Trophoblast cell (in vitro differentiated cells and primary cell): ENCODE measurements around the gene BRD7.

Experiments
- DNase-seq, 2 donors: peaks; one replicate each; pipeline ENCODE4 v3.0.0-alpha.2; 2016
- H2AFZ ChIP-seq: 2 replicates; pipeline ENCODE4 v1.6.1; 2013; ENCODE audit warnings: low read length, moderate library complexity, mild to moderate bottlenecking; ENCODE audit not compliant: insufficient read depth, poor library complexity
- H2AK5ac ChIP-seq: 2 replicates; pipeline ENCODE4 v1.6.1; 2013; ENCODE audit warnings: mild to moderate bottlenecking, low read length
- H2BK120ac ChIP-seq: 2 replicates; pipeline ENCODE4 v1.6.1; 2013; ENCODE audit warnings: low read length, mild to moderate bottlenecking, moderate library complexity; ENCODE audit not compliant: insufficient read depth, poor library complexity
- H2BK12ac ChIP-seq: 2 replicates; pipeline ENCODE4 v1.6.1; 2013; ENCODE audit warnings: mild to moderate bottlenecking, low read length, moderate library complexity
- H2BK5ac ChIP-seq: 2 replicates; pipeline ENCODE4 v1.6.1; 2013; ENCODE audit warnings: low read length, low read depth, moderate library complexity, mild to moderate bottlenecking; ENCODE audit not compliant: poor library complexity
- H3K14ac ChIP-seq: 2 replicates; pipeline ENCODE4 v1.6.1; 2013; ENCODE audit warnings: mild to moderate bottlenecking, low read length
- H3K18ac ChIP-seq: 2 replicates; pipeline ENCODE4 v1.6.1; 2013; ENCODE audit warnings: mild to moderate bottlenecking, low read length
- H3K23ac ChIP-seq: 2 replicates; pipeline ENCODE4 v1.6.1; 2013; ENCODE audit warnings: low read length
- H3K27ac ChIP-seq: 2 replicates; pipeline ENCODE4 v1.5.1; 2013; ENCODE audit warnings: low read depth, mild to moderate bottlenecking, inconsistent platforms, low read length, moderate library complexity
- H3K27me3 ChIP-seq: 2 replicates; pipeline ENCODE4 v1.6.1; 2013; ENCODE audit warnings: inconsistent platforms, mild to moderate bottlenecking, low read length, moderate library complexity; ENCODE audit not compliant: insufficient read depth
- H3K36me3 ChIP-seq, 2 experiments: 1 replicate in 1 of 2; 2 replicates in 1 of 2; pipeline ENCODE4 v1.6.1; 2013; ENCODE audit warnings: low read length in 2 of 2, mild to moderate bottlenecking in 2 of 2, moderate library complexity in 1 of 2; ENCODE audit not compliant: insufficient read depth in 2 of 2, control insufficient read depth in 1 of 2
- H3K4ac ChIP-seq: 2 replicates; pipeline ENCODE4 v1.6.1; 2013; ENCODE audit warnings: low read depth, mild to moderate bottlenecking, low read length, moderate library complexity
- H3K4me1 ChIP-seq, 2 experiments: 1 replicate in 1 of 2; 2 replicates in 1 of 2; pipeline ENCODE4 v1.6.1; 2013; ENCODE audit warnings: low read length in 2 of 2, mild to moderate bottlenecking in 2 of 2, moderate library complexity in 1 of 2; ENCODE audit not compliant: insufficient read depth in 2 of 2, control insufficient read depth in 1 of 2
- H3K4me2 ChIP-seq: 2 replicates; pipeline ENCODE4 v1.6.1; 2013; ENCODE audit warnings: inconsistent platforms, mild to moderate bottlenecking, low read length, moderate library complexity
- H3K4me3 ChIP-seq: 2 replicates; pipeline ENCODE4 v1.5.1; 2013; ENCODE audit warnings: mild to moderate bottlenecking, low read depth, low read length, inconsistent platforms
- H3K79me1 ChIP-seq: one replicate; pipeline ENCODE4 v1.6.1; 2013; ENCODE audit warnings: low read length
- H3K79me2 ChIP-seq: 2 replicates; pipeline ENCODE4 v1.6.1; 2013; ENCODE audit warnings: low read length, mild to moderate bottlenecking; ENCODE audit not compliant: control insufficient read depth, insufficient read depth, poor library complexity
- H3K9ac ChIP-seq: 2 replicates; pipeline ENCODE4 v1.6.1; 2013; ENCODE audit warnings: mild to moderate bottlenecking, low read length
- H3K9me3 ChIP-seq: 2 replicates; pipeline ENCODE4 v1.6.1; 2013; ENCODE audit warnings: low read depth, mild to moderate bottlenecking, control low read depth, inconsistent platforms, low read length; ENCODE audit not compliant: insufficient read depth
- H4K12ac ChIP-seq: 2 replicates; pipeline ENCODE4 v1.6.1; 2013; ENCODE audit warnings: low read depth, mild to moderate bottlenecking, low read length, moderate library complexity
- H4K8ac ChIP-seq: 2 replicates; pipeline ENCODE4 v1.6.1; 2013; ENCODE audit warnings: low read depth, mild to moderate bottlenecking, low read length, moderate library complexity
- H4K91ac ChIP-seq: one replicate; pipeline ENCODE4 v1.6.1; 2013; ENCODE audit warnings: low read depth, mild to moderate bottlenecking, low read length, moderate library complexity
- WGBS: extraction: QIAGEN DNeasy Blood & Tissue Kit; methylation state at CpG from one replicate; pipeline ENCODE4 v1.1.7; 2013; ENCODE audit warnings: missing lambda C conversion rate; ENCODE audit not compliant: insufficient read length, insufficient coverage; ENCODE audit errors: extremely low coverage; 5-methylcytosine and 5-hydroxymethylcytosine counted together

Gene BRD7

DNA sequence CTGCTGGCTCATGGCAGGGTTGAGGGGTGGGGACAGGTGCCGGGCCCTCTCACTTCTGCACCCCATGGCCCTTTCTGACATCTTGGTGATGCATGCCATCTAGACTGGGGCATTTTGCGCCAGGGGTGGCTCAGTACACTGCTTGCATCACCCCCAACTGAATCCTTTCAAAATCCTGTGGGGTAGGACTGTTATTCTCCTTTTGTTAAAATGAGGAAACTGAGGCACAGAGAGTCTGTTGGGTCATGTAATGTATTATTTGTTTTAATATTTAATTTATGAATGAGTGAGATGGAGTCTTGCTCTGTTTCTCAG, 92.5 kb downstream of the BRD7 start:
- Histone ChIP-seq H3K4ac (no peak overlapping the region), H2AK5ac (no peak overlapping the region), H3K36me3 (no peaks in the 10 kb centered on the region), H3K27ac (no peak overlapping the region), H3K79me2 (no peaks in the 10 kb centered on the region), H4K12ac (no peak overlapping the region), H3K23ac (no peak overlapping the region), H2BK12ac (no peak overlapping the region), H2BK5ac (no peak overlapping the region), H2AFZ (no peak overlapping the region), H3K79me1 (no peaks in the 10 kb centered on the region), H4K8ac (no peak overlapping the region), H4K91ac (no peak overlapping the region), H3K4me2 (no peak overlapping the region), H3K14ac (no peak overlapping the region), H3K4me3 (no peak overlapping the region), H3K4me1 (peaks cover 0 to 4% of the 10 kb centered on the region in 2 experiments), H2BK120ac (no peak overlapping the region), H3K18ac (no peak overlapping the region), H3K27me3 (no peaks in the 10 kb centered on the region), H3K9ac (no peak overlapping the region), H3K9me3 (peaks cover 2% of the 10 kb centered on the region)
- no peak for DNase-seq
- no CpG with 5 or more reads among the region's 2 CpGs for WGBS

DNA sequence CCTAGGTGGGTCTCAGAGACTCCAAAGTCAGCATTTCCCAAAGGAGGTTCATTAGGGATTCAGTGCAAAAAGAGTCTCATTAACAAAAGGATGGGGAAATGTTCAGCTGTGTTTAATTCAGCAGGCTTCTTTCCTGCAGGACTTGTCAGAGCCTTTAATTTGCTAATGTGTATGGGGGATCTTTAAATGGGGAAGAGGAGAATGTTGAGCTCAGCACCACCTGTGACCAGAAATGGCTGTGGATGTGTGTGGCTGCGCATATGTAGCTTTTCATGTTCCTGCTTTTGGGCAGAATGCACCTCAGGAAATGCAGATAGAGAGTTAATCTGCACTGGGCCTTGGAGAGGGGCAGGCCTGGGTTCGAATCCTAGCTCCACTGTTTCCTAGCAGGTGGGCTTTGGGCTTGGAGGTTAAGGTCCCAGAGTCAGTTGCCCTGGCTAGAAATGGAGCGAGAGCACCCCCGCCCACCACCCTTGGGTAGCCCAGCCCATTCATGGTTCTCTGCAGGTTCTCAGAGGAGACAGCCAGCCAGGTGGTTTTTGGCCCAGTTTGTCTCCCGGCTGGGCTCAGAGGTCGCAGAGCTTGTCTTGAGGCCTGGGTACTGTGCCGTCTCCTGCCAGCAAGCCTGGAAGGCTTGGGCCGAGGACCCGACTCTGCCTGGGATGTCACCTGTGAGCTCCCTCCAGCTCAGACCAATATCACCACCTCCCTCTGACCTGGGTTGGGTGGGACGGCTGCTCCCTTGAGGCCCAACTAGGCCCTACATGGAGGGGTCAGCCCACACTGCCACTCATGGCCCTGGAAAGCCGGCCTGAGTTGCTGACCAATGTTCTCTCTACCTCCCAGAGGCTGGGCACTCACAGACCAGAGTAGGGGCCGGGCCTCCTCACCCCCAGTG, 93.1 kb downstream of the BRD7 start:
- Histone ChIP-seq H3K14ac (no peak overlapping the region), H2BK5ac (no peak overlapping the region), H3K36me3 (no peaks in the 10 kb centered on the region), H3K79me1 (no peaks in the 10 kb centered on the region), H3K9me3 (peaks cover 2% of the 10 kb centered on the region), H2AK5ac (no peak overlapping the region), H3K27ac (no peak overlapping the region), H2BK120ac (no peak overlapping the region), H3K27me3 (no peaks in the 10 kb centered on the region), H3K4me1 (peaks cover 0 to 4% of the 10 kb centered on the region in 2 experiments), H3K4me3 (no peak overlapping the region), H3K4me2 (no peak overlapping the region), H2BK12ac (no peak overlapping the region), H3K18ac (no peak overlapping the region), H3K79me2 (no peaks in the 10 kb centered on the region), H4K12ac (no peak overlapping the region), H3K23ac (no peak overlapping the region), H3K9ac (no peak overlapping the region), H4K8ac (no peak overlapping the region), H3K4ac (no peak overlapping the region), H4K91ac (no peak overlapping the region), H2AFZ (no peak overlapping the region)
- DNase-seq, result no peak
- WGBS, result no CpG with 5 or more reads among the region's 12 CpGs

DNA sequence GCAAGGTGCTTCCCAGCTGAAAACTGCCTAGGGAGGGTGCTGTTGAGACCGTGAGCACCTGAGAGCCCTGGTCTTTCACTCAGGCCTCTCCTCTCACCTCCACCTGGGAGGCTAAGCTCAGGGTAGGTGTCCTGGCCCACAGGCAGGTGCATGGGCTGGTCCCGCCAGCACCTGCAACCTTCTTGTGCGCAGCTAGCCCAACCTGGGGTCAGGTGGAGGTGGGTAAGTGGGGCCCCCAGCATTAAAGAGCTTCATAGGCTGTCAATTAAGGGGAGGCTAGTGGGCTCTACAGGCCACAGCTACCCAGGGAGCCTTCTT, 93.7 kb downstream of the BRD7 start:
- no peaks in the 10 kb centered on the region for H3K36me3 ChIP-seq
- H3K79me1 ChIP-seq, result no peaks in the 10 kb centered on the region
- H4K91ac ChIP-seq, result no peak overlapping the region
- H3K4me3 ChIP-seq, result no peak overlapping the region
- no peaks in the 10 kb centered on the region for H3K27me3 ChIP-seq
- H4K8ac ChIP-seq, result no peak overlapping the region
- no peak overlapping the region for H3K4me2 ChIP-seq
- H3K14ac ChIP-seq, result no peak overlapping the region
- no peak overlapping the region for H3K18ac ChIP-seq
- no peak overlapping the region for H2BK5ac ChIP-seq
- H3K9ac ChIP-seq, result no peak overlapping the region
- no peak overlapping the region for H2AK5ac ChIP-seq
- H4K12ac ChIP-seq, result no peak overlapping the region
- no peak overlapping the region for H2AFZ ChIP-seq
- H3K23ac ChIP-seq, result no peak overlapping the region
- H3K27ac ChIP-seq, result no peak overlapping the region
- no peaks in the 10 kb centered on the region for H3K79me2 ChIP-seq
- DNase-seq, result no peak
- no peak overlapping the region for H3K4ac ChIP-seq
- no CpG with 5 or more reads among the region's 3 CpGs for WGBS
- H2BK12ac ChIP-seq, result no peak overlapping the region
- H2BK120ac ChIP-seq, result no peak overlapping the region
- H3K9me3 ChIP-seq, result peaks cover 2% of the 10 kb centered on the region
- peaks cover 0 to 4% of the 10 kb centered on the region in 2 experiments for H3K4me1 ChIP-seq

DNA sequence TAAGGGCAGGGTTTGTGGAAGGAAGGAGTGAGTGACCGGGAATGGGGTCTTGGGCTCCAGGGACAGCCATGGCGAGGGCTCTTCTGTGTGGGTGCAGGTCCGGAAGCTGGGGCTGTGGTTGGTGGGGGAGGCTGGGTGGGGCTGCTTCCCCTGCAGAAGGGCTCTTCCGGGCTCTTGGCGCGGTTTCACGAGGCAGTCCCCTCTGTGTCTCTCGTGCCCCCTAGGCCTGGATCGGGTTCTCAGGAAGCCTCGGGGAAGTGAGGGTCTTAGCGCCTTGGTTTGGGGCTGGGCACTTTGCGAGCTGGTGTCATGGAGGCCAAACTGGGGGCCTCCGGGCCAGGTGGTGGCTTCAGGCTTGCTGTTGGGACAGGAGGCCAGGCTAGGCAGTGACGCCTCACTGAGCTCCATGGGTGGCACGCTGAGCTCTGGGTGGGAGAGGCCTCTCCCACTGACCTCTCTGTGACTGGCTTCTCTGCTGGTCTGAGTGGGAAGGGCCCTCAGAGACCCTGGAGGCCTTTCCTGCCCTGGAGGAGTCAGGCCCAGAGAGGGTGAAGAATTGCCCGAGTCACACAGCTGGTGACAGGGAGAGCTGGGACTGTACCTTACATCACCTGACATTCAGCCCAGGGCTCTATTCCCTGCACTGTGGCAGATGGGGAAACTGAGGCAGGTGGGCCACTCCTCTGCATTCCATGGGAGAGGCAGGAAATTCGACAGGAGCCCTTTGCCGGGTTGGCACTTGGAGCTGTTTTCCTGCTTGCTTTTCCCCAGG, 94.3 kb downstream of the BRD7 start:
- Histone ChIP-seq H3K9me3 (peaks cover 1% of the 10 kb centered on the region), H3K23ac (no peak overlapping the region), H2BK12ac (no peak overlapping the region), H3K18ac (no peak overlapping the region), H4K91ac (no peak overlapping the region), H3K79me2 (no peaks in the 10 kb centered on the region), H3K4me3 (no peak overlapping the region), H3K4ac (no peak overlapping the region), H2BK5ac (no peak overlapping the region), H3K27me3 (no peaks in the 10 kb centered on the region), H3K27ac (no peak overlapping the region), H3K4me1 (peaks cover 0 to 4% of the 10 kb centered on the region in 2 experiments), H3K79me1 (no peaks in the 10 kb centered on the region), H3K14ac (no peak overlapping the region), H3K9ac (no peak overlapping the region), H4K12ac (no peak overlapping the region), H2BK120ac (no peak overlapping the region), H2AFZ (no peak overlapping the region), H3K4me2 (no peak overlapping the region), H2AK5ac (no peak overlapping the region), H3K36me3 (no peaks in the 10 kb centered on the region), H4K8ac (no peak overlapping the region)
- no peak for DNase-seq
- WGBS, result no CpG with 5 or more reads among the region's 18 CpGs
